Stimulated activated memory B cell treated with anti-CD40 and anti-IgM and Interleukin-4, amounts not matched to agents 10 μg/mL and 1 μg/mL and 100 μg/mL, for 72 hours (primary cell): ENCODE measurements around the gene MRPL27.

Experiments
- ATAC-seq: fragments of 150-1000 bp; cut with Tn5 transposase; 2 replicates; pipeline ENCODE4 v1.10.0; 2021
- H3K27ac Mint-ChIP-seq: one replicate; pipeline ENCODE4 v1.8.0; 2022; ENCODE audit warnings: mild to moderate bottlenecking, mixed read lengths
- H3K27me3 Mint-ChIP-seq: one replicate; pipeline ENCODE4 v1.8.0; 2022; ENCODE audit warnings: mixed read lengths
- H3K36me3 Mint-ChIP-seq: one replicate; pipeline ENCODE4 v1.8.0; 2022; ENCODE audit warnings: mixed read lengths
- H3K4me1 Mint-ChIP-seq: one replicate; pipeline ENCODE4 v1.8.0; 2022; ENCODE audit warnings: mixed read lengths
- H3K4me3 Mint-ChIP-seq: one replicate; pipeline ENCODE4 v1.8.0; 2022; ENCODE audit warnings: mild to moderate bottlenecking, moderate library complexity, mixed read lengths
- H3K9me3 Mint-ChIP-seq: one replicate; pipeline ENCODE4 v1.8.0; 2022; ENCODE audit warnings: mixed read lengths

The MRPL27 gene

DNA sequence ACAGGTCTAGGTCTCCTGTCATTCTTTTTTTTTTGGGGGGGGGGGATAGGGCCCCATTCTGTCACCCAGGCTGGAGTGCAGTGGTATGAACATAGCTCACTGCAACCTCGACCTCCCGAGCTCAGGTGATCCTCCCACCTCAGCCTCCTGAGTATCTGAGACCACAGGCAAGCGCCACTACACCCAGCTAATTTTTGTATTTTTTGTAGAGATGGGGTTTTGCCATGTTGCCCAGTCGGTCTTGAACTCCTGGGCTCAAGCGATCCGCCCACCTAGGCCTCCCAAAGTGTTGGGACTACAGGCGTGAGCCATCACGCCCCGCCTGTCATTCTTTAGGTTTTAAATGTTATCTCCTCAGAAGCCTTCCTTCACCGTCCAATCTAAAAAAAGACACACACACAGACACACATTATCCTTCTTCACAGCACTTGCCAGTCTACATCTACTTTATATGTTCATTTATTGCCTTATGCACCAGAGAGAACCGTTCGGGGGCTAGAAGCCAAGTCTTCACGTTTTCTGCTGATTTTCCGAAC, 694 bp downstream of the MRPL27 start:
- H3K27ac Mint-ChIP-seq = peak overlapping the region; percentile 96
- H3K36me3 Mint-ChIP-seq = peaks cover 19% of the 10 kb centered on the region
- H3K4me3 Mint-ChIP-seq = peak overlapping the region; percentile 93
- H3K9me3 Mint-ChIP-seq = no peaks in the 10 kb centered on the region
- no peaks in the 10 kb centered on the region for H3K27me3 Mint-ChIP-seq
- no peak for ATAC-seq
- peaks cover 18% of the 10 kb centered on the region for H3K4me1 Mint-ChIP-seq

DNA sequence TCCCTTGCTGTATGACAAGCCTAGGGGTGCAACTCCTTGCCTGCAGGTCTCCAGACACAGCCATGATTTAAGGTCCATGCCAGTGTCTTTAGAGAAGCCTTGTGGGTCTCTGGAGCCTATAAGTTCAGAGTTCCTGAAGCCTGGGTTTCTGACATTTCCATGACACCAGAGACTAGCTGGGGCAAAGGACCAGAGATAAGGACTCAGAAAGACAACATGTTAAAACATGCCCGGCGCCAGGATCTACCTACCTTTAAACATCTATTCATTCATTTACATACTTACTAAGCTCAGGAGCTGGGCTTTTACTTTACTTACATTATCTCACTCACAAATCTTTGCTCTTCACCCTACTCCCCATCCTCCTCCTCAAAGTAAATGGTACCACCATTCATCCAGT, 1.5 kb downstream of the MRPL27 start:
- Mint-ChIP-seq H3K36me3 (peaks cover 19% of the 10 kb centered on the region), H3K4me1 (peaks cover 18% of the 10 kb centered on the region), H3K4me3 (peak overlapping the region; percentile 93), H3K27ac (peak overlapping the region; percentile 96), H3K27me3 (no peaks in the 10 kb centered on the region), H3K9me3 (no peaks in the 10 kb centered on the region)
- ATAC-seq = no peak

DNA sequence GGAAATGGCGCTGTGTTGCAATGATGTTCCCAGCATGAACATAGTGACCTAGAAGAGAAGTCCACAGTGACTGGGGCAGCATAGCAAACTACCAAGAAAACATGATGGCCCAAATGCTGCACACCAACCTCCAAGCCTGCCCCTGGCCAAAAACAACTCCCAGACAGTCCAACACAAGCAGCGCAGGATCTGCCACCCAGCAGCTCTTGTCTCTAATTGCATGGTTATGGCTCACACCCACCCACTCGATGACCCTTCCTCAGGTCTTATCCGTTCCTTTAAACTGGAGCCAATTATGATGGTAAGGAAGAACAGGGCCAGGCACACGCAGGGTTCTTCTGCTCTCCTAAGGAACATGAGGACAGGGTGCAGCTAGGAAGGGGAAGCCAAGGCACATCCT, 2.9 kb downstream of the MRPL27 start:
- H3K27me3 Mint-ChIP-seq = no peaks in the 10 kb centered on the region
- H3K27ac Mint-ChIP-seq = no peak overlapping the region
- H3K36me3 Mint-ChIP-seq = peaks cover 26% of the 10 kb centered on the region
- peaks cover 18% of the 10 kb centered on the region for H3K4me1 Mint-ChIP-seq
- H3K4me3 Mint-ChIP-seq = no peak overlapping the region
- ATAC-seq = no peak
- H3K9me3 Mint-ChIP-seq = no peaks in the 10 kb centered on the region

DNA sequence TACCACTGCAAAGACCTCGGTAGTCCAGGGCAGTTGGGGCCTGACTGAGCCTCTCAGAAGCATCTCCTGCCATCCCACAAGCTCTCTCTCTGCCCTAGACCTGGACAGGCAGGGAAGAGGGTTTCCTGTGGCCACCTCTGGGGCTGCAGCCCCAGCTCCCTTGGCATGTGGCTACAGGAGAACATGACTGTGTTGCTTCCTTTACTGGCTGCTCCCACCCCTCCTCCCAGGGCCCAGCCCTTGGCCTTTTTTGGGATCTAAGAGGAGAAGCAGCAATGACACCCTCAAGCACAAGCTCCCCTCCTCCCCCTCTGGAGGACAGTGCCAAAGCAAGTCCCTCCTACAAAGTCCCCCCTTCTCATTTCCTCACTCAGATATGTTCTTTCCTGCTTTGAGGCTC, 5.6 kb downstream of the MRPL27 start:
- no peak overlapping the region for H3K4me3 Mint-ChIP-seq
- no peaks in the 10 kb centered on the region for H3K27me3 Mint-ChIP-seq
- H3K4me1 Mint-ChIP-seq = peaks cover 15% of the 10 kb centered on the region
- H3K9me3 Mint-ChIP-seq = no peaks in the 10 kb centered on the region
- H3K36me3 Mint-ChIP-seq = peaks cover 32% of the 10 kb centered on the region
- H3K27ac Mint-ChIP-seq = no peak overlapping the region
- no peak for ATAC-seq

DNA sequence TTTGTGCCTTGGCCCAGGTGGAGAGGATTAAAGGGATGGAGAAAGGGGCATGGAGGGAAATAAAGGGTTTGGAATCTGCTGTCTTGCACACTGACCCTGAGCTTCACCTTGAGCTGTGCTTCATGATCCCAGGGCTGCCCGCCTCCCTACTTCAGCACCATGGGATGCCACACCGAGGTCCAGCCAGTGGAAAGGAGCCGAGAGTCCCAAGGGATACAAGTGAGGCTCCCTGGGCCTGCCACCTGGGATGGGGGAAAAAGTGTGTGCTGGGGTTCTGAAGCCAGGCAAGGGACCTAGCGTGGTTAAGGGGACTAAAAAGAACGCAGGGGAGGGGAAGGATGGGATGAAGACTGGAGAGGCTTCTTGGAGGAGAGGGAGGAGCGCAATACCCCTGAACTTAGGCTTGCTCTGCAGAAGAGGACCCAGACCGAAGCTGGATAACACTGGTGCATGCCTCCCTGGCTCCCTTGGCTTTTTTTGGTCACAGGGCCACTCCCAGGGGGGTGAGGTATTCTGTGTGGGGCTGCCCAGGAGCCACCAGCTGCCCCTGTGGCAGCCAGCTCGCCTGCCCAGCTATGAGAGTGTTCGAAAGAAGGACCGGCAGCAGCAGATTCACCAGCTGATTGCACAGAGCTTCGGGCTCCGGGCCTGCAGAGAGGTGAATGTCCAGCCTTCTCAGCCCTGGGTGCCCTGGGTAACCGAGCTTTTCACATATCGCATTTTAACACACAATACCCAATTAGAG, 7.2 kb downstream of the MRPL27 start:
- Mint-ChIP-seq H3K9me3 (no peaks in the 10 kb centered on the region), H3K4me3 (no peak overlapping the region), H3K36me3 (peaks cover 24% of the 10 kb centered on the region), H3K27ac (no peak overlapping the region), H3K4me1 (peaks cover 10% of the 10 kb centered on the region), H3K27me3 (no peaks in the 10 kb centered on the region)
- no peak for ATAC-seq

DNA sequence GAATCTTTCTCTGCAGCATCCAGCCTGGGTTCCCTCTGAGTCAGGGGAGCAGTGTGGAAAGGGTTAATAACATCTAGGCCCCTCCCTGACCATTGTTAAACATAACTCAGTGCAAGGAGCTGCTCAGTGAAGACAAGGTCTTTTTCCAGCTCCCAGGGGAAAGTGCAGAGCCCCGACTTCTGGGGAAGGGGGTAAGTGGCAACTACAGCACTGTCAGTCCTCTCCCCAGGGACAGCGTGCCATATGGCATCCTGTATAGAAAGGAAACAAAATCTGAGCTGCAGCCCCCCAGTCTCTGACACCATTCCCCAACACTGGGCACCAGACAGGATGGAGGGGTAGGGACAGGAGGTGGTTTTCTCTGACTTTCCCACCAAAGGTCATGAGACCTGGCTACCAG, 7.8 kb downstream of the MRPL27 start:
- H3K4me3 Mint-ChIP-seq = no peak overlapping the region
- peaks cover 24% of the 10 kb centered on the region for H3K36me3 Mint-ChIP-seq
- no peaks in the 10 kb centered on the region for H3K9me3 Mint-ChIP-seq
- ATAC-seq = no peak
- no peak overlapping the region for H3K27ac Mint-ChIP-seq
- H3K27me3 Mint-ChIP-seq = no peaks in the 10 kb centered on the region
- peaks cover 10% of the 10 kb centered on the region for H3K4me1 Mint-ChIP-seq

DNA sequence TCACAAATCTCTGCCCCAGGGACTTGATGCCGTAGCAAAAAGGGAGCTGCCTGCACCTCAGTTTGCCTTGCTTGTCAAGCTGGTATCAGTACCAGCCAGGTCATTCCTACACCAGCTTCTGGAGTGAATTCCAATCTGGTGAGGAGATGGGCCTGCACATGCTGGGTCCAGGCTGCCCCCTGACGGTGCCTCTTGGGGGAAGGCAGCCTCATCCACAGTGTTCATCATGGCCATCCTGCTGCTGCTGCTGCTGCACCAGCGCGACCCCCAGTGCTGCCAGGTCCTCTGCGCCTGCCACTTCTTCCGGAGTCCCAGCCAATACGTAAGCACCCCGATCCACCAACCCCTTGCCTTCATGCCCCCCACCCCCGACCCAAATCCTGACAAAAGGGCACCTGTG, 8.3 kb downstream of the MRPL27 start:
- Mint-ChIP-seq H3K36me3 (peaks cover 24% of the 10 kb centered on the region), H3K27ac (no peak overlapping the region), H3K4me1 (peaks cover 10% of the 10 kb centered on the region), H3K9me3 (no peaks in the 10 kb centered on the region), H3K27me3 (no peaks in the 10 kb centered on the region), H3K4me3 (no peak overlapping the region)
- ATAC-seq = no peak

DNA sequence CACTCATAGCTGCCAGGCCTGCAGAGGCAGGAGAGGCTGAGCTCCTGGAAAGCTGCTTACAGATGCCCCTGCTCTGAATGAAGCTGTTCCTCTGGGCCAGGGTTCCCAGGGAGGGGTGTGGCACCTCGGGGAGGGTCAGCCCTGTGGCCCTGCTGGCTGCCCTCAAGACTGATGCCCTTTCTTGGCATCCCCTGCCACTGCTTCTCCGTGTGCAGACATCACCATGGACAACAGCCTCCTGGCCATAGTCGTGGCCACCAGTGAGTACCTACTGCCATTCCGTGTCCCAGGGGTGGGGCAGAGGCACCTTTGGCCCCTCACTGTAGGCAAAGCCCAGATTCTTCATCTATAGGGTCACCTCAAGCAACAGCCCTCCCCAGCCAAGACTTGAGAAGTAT, 8.9 kb downstream of the MRPL27 start:
- Mint-ChIP-seq H3K4me1 (peaks cover 10% of the 10 kb centered on the region), H3K4me3 (no peak overlapping the region), H3K27me3 (no peaks in the 10 kb centered on the region), H3K36me3 (peaks cover 24% of the 10 kb centered on the region), H3K9me3 (no peaks in the 10 kb centered on the region), H3K27ac (no peak overlapping the region)
- ATAC-seq = no peak

DNA sequence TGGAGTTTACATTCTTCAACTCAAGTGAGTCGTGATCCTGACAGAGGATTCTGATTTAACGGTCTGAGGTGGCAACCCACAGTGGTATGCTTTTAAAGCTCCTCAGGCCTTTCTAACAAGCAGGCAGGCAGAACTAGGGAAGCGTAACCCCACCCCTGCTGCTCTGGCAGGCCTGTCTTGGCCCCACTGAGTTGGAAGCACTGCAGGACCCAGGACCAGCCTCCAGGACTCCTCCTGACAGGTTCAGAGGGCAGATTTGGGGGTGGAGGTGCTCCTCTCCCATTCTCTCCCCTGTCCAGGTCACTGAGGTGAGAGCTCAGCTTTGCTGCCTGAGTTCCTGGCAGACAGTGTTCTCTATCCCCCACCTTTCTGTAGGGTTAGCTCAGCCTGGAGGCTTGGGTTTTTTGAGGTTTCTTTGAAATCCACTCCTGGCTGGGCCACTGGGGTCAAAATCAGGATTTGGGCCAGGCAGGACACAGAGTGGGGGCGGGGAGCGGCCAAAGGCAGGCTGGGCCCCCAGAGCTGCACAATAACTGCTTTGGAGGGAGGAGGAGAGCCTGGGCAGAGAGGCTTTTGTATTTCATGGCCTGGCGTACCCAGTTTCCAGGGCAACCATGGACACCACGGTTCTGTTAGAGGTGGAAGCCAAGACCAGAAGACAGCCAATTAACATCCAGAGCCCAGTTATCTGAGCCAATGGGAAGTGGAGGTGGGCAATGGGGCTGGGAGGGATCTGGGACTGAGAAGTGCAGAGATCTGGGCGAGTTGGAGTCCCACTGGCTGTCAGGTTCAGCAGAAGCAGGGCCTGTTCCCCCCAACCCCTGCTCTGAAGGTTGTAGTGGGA, 9.5 kb downstream of the MRPL27 start:
- Mint-ChIP-seq H3K27ac (no peak overlapping the region), H3K36me3 (peaks cover 24% of the 10 kb centered on the region)

DNA sequence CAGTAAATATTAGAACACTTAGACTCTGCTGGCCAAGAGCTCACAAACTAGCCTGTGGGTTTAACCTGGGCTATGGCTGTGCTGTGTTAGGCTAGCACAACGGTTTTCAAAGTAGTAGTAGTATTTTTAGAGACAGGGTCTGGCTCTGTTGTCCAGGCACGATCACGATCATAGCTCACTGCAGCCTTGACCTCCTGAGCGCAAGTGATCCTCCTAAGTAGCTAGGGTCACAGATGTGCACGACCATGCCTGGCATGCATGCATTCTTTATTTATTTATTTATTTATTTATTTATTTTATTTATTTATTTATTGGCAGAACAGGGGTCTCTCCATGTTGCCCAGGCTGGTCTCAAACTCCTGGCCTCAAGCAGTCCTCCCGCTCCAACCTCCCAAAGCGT, 10.3 kb downstream of the MRPL27 start:
- Mint-ChIP-seq H3K36me3 (peaks cover 17% of the 10 kb centered on the region), H3K9me3 (no peaks in the 10 kb centered on the region), H3K27me3 (no peaks in the 10 kb centered on the region), H3K4me1 (peaks cover 10% of the 10 kb centered on the region), H3K4me3 (no peak overlapping the region), H3K27ac (no peak overlapping the region)
- ATAC-seq = no peak

More for the DNA sequence above, 9.5 kb downstream of the MRPL27 start:
- Mint-ChIP-seq H3K27me3 (no peaks in the 10 kb centered on the region), H3K9me3 (no peaks in the 10 kb centered on the region), H3K4me3 (no peak overlapping the region), H3K4me1 (peaks cover 10% of the 10 kb centered on the region)
- ATAC-seq = no peak

DNA sequence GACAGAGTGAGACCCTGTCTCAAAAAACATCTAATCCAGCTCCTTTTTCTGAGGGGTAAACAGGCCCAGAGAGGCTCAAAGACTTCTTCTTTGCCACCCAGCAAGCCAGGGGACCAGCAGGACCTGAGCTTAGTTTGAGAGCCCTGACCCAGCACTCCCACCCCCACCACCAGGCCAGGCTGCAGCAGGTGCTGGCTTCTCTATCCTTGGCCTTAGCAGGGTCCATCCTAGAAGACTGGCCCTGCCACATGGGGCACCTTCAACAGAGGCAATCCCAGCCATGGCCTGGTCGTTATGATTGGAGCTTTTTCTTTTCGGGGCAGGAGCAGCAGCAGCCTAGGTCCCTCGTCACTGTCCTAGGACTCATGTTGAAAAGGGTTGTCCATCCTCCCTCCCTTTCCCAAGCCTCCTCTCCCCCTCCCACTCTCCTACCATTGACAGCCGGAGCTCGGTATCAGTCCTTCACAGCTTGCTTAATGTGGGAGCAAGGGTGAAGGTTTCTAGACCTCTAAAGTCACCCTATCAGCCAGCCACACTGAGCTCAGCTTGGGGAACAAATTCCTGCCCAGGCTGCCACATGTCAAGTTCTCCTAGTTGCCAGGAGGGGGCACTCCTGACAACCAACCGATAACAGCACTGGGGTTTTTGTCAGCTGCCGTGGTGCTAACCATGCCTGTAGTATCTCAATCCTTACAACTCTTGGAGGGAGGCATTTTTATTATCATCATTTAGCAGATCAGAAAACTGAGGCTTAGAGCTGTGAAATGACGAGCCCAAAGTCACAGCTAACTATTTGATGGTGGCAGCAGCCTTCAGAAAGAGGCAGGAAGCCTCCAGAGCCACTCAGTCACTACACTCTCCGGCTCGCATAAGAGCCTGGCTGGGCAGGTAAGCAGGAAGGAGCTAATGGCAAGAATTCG, 11.2 kb downstream of the MRPL27 start:
- Mint-ChIP-seq H3K36me3 (peaks cover 17% of the 10 kb centered on the region), H3K27ac (no peak overlapping the region), H3K4me1 (peaks cover 10% of the 10 kb centered on the region), H3K9me3 (no peaks in the 10 kb centered on the region), H3K27me3 (no peaks in the 10 kb centered on the region), H3K4me3 (no peak overlapping the region)
- peak; percentile 75 for ATAC-seq

DNA sequence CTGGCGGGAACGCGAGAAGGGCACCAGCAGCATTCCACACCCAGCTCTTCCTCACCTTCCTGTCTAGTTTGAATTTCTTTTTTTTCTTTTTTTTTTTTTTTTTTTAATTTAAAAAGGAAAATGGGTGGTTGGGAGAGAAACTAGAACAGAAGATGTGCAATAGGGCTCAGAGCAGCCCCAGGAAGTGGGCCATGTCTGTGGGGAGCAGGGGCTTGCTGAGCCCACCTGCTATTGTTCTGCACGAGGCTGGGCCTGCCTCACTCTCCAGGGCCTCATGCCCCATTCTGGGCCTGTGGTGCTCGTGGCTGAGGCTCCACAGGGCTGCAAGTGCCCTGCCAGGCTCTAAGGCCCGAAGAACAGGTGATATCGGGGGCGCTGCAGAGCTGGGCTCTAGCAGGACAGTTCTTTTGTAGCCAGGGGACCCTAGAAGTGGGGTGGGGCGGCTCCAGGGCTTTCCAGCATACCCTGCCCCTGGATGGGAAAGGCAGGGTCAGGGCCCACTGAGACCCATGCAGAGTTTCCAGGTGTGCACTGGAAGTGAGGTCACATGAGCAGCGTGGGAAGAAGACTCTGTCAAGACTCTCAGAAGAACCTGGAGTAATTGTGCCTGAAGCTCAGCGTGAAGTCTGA, 12.4 kb downstream of the MRPL27 start:
- peaks cover 19% of the 10 kb centered on the region for H3K36me3 Mint-ChIP-seq
- H3K9me3 Mint-ChIP-seq = no peaks in the 10 kb centered on the region
- peaks cover 10% of the 10 kb centered on the region for H3K4me1 Mint-ChIP-seq
- no peak overlapping the region for H3K27ac Mint-ChIP-seq
- H3K4me3 Mint-ChIP-seq = no peak overlapping the region
- no peak for ATAC-seq
- no peaks in the 10 kb centered on the region for H3K27me3 Mint-ChIP-seq

DNA sequence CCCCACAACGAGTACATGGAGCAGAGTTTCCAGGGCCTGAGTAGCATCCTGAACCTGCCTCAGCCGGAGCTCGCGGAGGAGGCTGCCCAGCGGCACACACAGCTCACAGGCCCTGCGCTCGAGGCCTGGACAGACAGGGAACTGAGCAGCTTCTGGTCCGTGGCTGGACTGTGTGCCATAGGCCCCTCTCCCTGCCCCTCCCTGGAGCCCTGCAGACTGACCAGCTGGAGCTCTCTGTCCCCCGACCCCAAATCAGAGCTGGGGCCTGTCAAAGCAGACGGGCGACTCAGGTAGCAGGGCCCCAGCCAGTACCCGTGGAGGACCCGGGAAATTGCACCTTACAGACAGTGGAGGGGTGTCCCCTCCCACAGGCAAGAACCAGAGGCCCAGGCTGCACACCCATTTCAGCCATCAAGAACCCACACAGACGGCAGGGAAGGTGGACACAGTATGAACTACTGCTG, 13.0 kb downstream of the MRPL27 start:
- H3K36me3 Mint-ChIP-seq = peaks cover 15% of the 10 kb centered on the region
- no peaks in the 10 kb centered on the region for H3K9me3 Mint-ChIP-seq
- ATAC-seq = no peak
- no peak overlapping the region for H3K4me3 Mint-ChIP-seq
- no peak overlapping the region for H3K27ac Mint-ChIP-seq
- peaks cover 10% of the 10 kb centered on the region for H3K4me1 Mint-ChIP-seq
- no peaks in the 10 kb centered on the region for H3K27me3 Mint-ChIP-seq

DNA sequence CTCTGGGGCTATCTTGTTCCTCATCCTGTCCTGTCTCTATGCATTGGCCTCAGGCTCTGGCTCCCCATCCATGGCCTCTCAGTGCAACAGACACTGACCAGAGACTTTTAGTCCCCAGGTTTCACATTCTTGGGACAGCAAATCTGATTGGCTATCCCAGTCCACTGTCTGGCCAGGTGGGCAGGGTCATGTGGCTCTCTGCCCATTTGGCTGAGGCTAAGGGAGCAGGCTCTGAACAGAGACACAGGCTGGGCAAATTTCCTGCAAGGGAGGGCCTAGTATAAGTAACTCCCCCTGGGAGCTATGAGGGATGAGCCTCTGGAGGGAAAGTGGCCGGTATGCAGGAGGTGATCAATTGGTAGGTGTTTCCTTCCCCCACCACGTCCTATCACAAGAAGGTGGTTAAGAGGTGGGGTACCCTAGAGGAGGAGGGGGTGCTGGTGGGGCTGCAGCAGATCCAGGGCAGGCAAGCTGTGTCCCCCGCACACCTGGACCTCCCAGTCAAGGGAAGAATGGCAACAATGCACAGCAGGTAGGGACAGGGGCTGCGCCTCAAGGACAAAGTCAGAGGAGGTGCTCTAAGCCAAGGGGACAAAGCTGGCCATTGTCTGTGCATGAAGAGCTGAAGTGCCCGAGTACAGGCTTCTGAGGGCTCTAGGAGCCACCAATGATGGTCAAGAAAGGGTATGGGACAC, 13.8 kb downstream of the MRPL27 start:
- Mint-ChIP-seq H3K27me3 (no peaks in the 10 kb centered on the region), H3K27ac (no peak overlapping the region), H3K4me3 (no peak overlapping the region), H3K36me3 (peaks cover 13% of the 10 kb centered on the region), H3K9me3 (no peaks in the 10 kb centered on the region), H3K4me1 (peaks cover 10% of the 10 kb centered on the region)
- no peak for ATAC-seq
